GM12878 (cell line): Measurements from ENCODE around the gene BICD1. TPM values are rescaled to one million over a fixed set of nuclear protein-coding genes. Genes with fewer than 3 reads are reported as not detected.

ENCODE experiments used
- ATAC-seq: fragments of 200-7000 bp; cut with Tn5 transposase; 3 replicates; pipeline ENCODE4 v1.9.1; 2020; ENCODE audit warnings: mild to moderate bottlenecking, moderate library complexity
- BruUV-seq: library from RNA; stranded (reverse); fragments of 400-500 nt; replicated peaks from 2 replicates; lab custom pipeline; 2021; lab: Mats Ljungman, UMichigan
- CTCF ChIA-PET: fragments of 300-600 bp; sonication (Branson Sonifier 250); formaldehyde crosslinking; extraction: SDS; loops from one replicate; lab custom pipeline; 2021; ENCODE audit warnings: inconsistent platforms; lab: Yijun Ruan, JAX
- POLR2A ChIA-PET: fragments of 350-600 bp; formaldehyde crosslinking; extraction: SDS; loops from one replicate; lab custom pipeline; 2021; ENCODE audit warnings: inconsistent platforms; lab: Charles Lee
- RAD21 ChIA-PET: fragments of 300-600 bp; sonication (Branson Sonifier 250); formaldehyde crosslinking; loops from one replicate; lab custom pipeline; 2023; ENCODE audit warnings: antibody characterized with exemption; ENCODE audit not compliant: unreplicated experiment; lab: Charles Lee
- SMC1A ChIA-PET: fragments of 300-600 bp; sonication (Branson Sonifier 250); formaldehyde crosslinking; loops from one replicate; lab custom pipeline; 2023; ENCODE audit not compliant: unreplicated experiment, uncharacterized antibody; lab: Charles Lee
- DNase-seq: peaks from one replicate; pipeline ENCODE4 v3.0.0-alpha.2; 2011; ENCODE audit warnings: low read depth, low spot score
- FAIRE-seq: peaks from 3 replicates; lab custom pipeline; 2011; peaks lifted over from hg19 to GRCh38; lab: Jason Lieb, UNC
- H2AFZ ChIP-seq: 2 replicates; pipeline ENCODE4 v1.6.0; 2011; ENCODE audit warnings: low read depth, low read length, control low read depth; ENCODE audit not compliant: control insufficient read depth
- H3K27ac ChIP-seq: 2 replicates; pipeline ENCODE4 v1.5.1; 2011; ENCODE audit warnings: control low read depth; ENCODE audit not compliant: control insufficient read depth, insufficient read depth
- H3K27me3 ChIP-seq, 2 experiments: replicated peaks in 1 of 2; 2 replicates each; pipeline versions ENCODE4 v1.6.0 to v1.6.1; 2011; ENCODE audit warnings: low read length in 1 of 2; ENCODE audit not compliant: control insufficient read depth in 2 of 2, insufficient read depth in 2 of 2
- H3K36me3 ChIP-seq, 2 experiments: 2 replicates each; pipeline ENCODE4 v1.5.1; 2011; ENCODE audit warnings: low read length in 1 of 2; ENCODE audit not compliant: control insufficient read depth in 2 of 2, insufficient read depth in 2 of 2
- H3K4me1 ChIP-seq: 2 replicates; pipeline ENCODE4 v1.6.1; 2011; ENCODE audit warnings: mild to moderate bottlenecking, low read length, moderate library complexity, mixed read lengths; ENCODE audit not compliant: control insufficient read depth, insufficient read depth
- H3K4me2 ChIP-seq: 2 replicates; pipeline ENCODE4 v1.6.0; 2011; ENCODE audit warnings: control low read depth; ENCODE audit not compliant: control insufficient read depth, insufficient read depth
- H3K4me3 ChIP-seq: fragments of 200-600 bp; sonication (generic); 2 replicates; pipeline ENCODE4 v1.5.1; 2016
- H3K79me2 ChIP-seq: 2 replicates; pipeline ENCODE4 v1.6.0; 2011; ENCODE audit warnings: low read length; ENCODE audit not compliant: control insufficient read depth, insufficient read depth
- H3K9ac ChIP-seq: 2 replicates; pipeline ENCODE4 v1.8.0; 2011; ENCODE audit warnings: low read length, control low read depth, mixed read lengths; ENCODE audit not compliant: control insufficient read depth, insufficient read depth
- H3K9me3 ChIP-seq: replicated peaks from 3 replicates; pipeline ENCODE4 v1.5.1; 2011; ENCODE audit warnings: mild to moderate bottlenecking, low read length; ENCODE audit not compliant: control insufficient read depth, insufficient read depth
- H4K20me1 ChIP-seq: 2 replicates; pipeline ENCODE4 v1.6.0; 2011; ENCODE audit not compliant: control insufficient read depth, insufficient read depth
- ATF7 ChIP-seq: fragments of 450-650 bp; IDR thresholded peaks from 2 replicates; pipeline ENCODE4 v1.6.1; 2016; ENCODE audit warnings: low read depth, mild to moderate bottlenecking
- ESRRA ChIP-seq: IDR thresholded peaks from 2 replicates; pipeline ENCODE4 v1.6.1; 2012; ENCODE audit warnings: mild to moderate bottlenecking, low read length, improper control_type of control experiment
- FOS ChIP-seq: IDR thresholded peaks from 3 replicates; pipeline ENCODE4 v1.6.1; 2011; ENCODE audit warnings: borderline replicate concordance; ENCODE audit not compliant: insufficient read length; ENCODE audit errors: extremely low read depth
- MYC ChIP-seq: IDR thresholded peaks from 2 replicates; pipeline ENCODE4 v1.6.1; 2011; ENCODE audit warnings: mild to moderate bottlenecking, low read length, moderate library complexity, inconsistent platforms; ENCODE audit not compliant: insufficient read depth, insufficient replicate concordance, insufficient read length, severe bottlenecking
- RUNX3 ChIP-seq: IDR thresholded peaks from 2 replicates; pipeline ENCODE4 v1.6.1; 2012; ENCODE audit warnings: low read length, inconsistent platforms
- SMARCA5 ChIP-seq: fragments of 450-650 bp; IDR thresholded peaks from 2 replicates; pipeline ENCODE4 v1.6.1; 2017; ENCODE audit warnings: mild to moderate bottlenecking
- SRF ChIP-seq, 2 experiments: IDR thresholded peaks; 2 replicates each; pipeline ENCODE4 v1.6.1; 2011; ENCODE audit warnings: low read depth in 2 of 2, low read length in 2 of 2, mild to moderate bottlenecking in 1 of 2, moderate library complexity in 1 of 2
- SUZ12 ChIP-seq: fragments of 200-600 bp; sonication (generic); IDR thresholded peaks from one replicate; pipeline ENCODE4 v1.6.1; 2018; ENCODE audit warnings: antibody characterized with exemption, mild to moderate bottlenecking; ENCODE audit not compliant: unreplicated experiment
- TCF12 ChIP-seq: IDR thresholded peaks from 2 replicates; pipeline ENCODE4 v1.6.1; 2011; ENCODE audit warnings: low read depth, mild to moderate bottlenecking, low read length
- ZNF207 ChIP-seq: fragments of 450-650 bp; IDR thresholded peaks from 2 replicates; pipeline ENCODE4 v1.6.1; 2014; ENCODE audit warnings: antibody characterized with exemption, mild to moderate bottlenecking, borderline replicate concordance
- whole genome bisulfite sequencing: methylation state at CpG from one replicate; pipeline ENCODE4 v1.1.6; 2016; ENCODE audit warnings: low lambda C conversion rate; ENCODE audit not compliant: insufficient replicate concordance, insufficient coverage; ENCODE audit errors: missing lambda C conversion rate; 5-methylcytosine and 5-hydroxymethylcytosine counted together
- in situ Hi-C: fragments of 300-500 bp; cut with MboI; formaldehyde crosslinking; loops from 9 replicates; pipeline ENCODE4 v1.14.3; 2018; ENCODE audit warnings: mixed read lengths
- intact Hi-C: fragments of 100-400 bp; cut with micrococcal nuclease; formaldehyde crosslinking; loops from one replicate; pipeline ENCODE4 v1.14.2; 2022; ENCODE audit not compliant: unreplicated experiment
- polyA plus RNA-seq, 11 experiments: library from polyadenylated mRNA; depleted of rRNA in 4 of 11; unstranded in 6 of 11; stranded (reverse) in 5 of 11; fragments of >200 nt; fragmentation: Nextera tagmentation in 4 of 11; fragmentation: Illumina TruSeq in 1 of 11; extraction: Ambion mirVana in 4 of 11; extraction: Trizol in 1 of 11; gene quantifications; 1 replicate in 1 of 11; 2 replicates in 10 of 11; pipeline versions ENCODE4 v1.2.1 to v1.2.3, GENCODE V29; 2011 to 2016; ENCODE audit warnings: inconsistent platforms in 2 of 11, missing spikeins in 2 of 11, low read depth in 1 of 11
- total RNA-seq, 4 experiments: library from RNA; depleted of rRNA in 3 of 4; stranded (reverse); fragments of >200 nt in 3 of 4; fragmentation: Illumina TruSeq in 1 of 4; extraction: Trizol in 1 of 4; gene quantifications; 2 replicates each; pipeline versions ENCODE4 v1.2.1 to v1.2.3, GENCODE V29; 2013 to 2021
- TF ChIP-seq, protein P1 (sequence below): fragments of 450-650 bp; IDR thresholded peaks from 2 replicates; pipeline ENCODE4 v1.6.1; 2017; ENCODE audit warnings: mild to moderate bottlenecking, moderate library complexity
- TF ChIP-seq, protein P2 (sequence below): IDR thresholded peaks from 2 replicates; pipeline ENCODE4 v1.6.1; 2011; ENCODE audit warnings: borderline replicate concordance, low read depth, mild to moderate bottlenecking, moderate library complexity, mixed read lengths, low read length; ENCODE audit not compliant: insufficient read depth; ENCODE audit errors: extremely low read length
- TF ChIP-seq, protein P3 (sequence below): fragments of 450-650 bp; IDR thresholded peaks from 2 replicates; pipeline ENCODE4 v1.6.1; 2014; ENCODE audit warnings: mild to moderate bottlenecking

Gene BICD1
- total and polyA plus RNA-seq, 10 of the 15 experiments (the other 5 are each of a cell fraction or from before 2014, with no cell fraction given), result 4.7 to 32.5 (median 14.4) TPM

- TF ChIP-seq, protein P1, sequence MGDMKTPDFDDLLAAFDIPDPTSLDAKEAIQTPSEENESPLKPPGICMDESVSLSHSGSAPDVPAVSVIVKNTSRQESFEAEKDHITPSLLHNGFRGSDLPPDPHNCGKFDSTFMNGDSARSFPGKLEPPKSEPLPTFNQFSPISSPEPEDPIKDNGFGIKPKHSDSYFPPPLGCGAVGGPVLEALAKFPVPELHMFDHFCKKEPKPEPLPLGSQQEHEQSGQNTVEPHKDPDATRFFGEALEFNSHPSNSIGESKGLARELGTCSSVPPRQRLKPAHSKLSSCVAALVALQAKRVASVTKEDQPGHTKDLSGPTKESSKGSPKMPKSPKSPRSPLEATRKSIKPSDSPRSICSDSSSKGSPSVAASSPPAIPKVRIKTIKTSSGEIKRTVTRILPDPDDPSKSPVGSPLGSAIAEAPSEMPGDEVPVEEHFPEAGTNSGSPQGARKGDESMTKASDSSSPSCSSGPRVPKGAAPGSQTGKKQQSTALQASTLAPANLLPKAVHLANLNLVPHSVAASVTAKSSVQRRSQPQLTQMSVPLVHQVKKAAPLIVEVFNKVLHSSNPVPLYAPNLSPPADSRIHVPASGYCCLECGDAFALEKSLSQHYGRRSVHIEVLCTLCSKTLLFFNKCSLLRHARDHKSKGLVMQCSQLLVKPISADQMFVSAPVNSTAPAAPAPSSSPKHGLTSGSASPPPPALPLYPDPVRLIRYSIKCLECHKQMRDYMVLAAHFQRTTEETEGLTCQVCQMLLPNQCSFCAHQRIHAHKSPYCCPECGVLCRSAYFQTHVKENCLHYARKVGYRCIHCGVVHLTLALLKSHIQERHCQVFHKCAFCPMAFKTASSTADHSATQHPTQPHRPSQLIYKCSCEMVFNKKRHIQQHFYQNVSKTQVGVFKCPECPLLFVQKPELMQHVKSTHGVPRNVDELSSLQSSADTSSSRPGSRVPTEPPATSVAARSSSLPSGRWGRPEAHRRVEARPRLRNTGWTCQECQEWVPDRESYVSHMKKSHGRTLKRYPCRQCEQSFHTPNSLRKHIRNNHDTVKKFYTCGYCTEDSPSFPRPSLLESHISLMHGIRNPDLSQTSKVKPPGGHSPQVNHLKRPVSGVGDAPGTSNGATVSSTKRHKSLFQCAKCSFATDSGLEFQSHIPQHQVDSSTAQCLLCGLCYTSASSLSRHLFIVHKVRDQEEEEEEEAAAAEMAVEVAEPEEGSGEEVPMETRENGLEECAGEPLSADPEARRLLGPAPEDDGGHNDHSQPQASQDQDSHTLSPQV, result no peak
- TF ChIP-seq MYC (no peak), SRF (IDR thresholded peaks at IDR 0.05; ENCODE audit: low read depth in 2 of 2, low read length in 2 of 2) (no peak)
These were observed 108.1 kb downstream of the BICD1 start (continued) for GRCh38 chr12:32214723-32215122.

- Histone ChIP-seq H3K9me3 (no peaks in the 10 kb centered on the region; the same call in 1 of the 3 replicates), H3K79me2 (no peaks in the 10 kb centered on the region), H4K20me1 (no peaks in the 10 kb centered on the region), H3K4me2 (no peak overlapping the region), H3K27ac (no peak overlapping the region), H3K27me3 (no peaks in the 10 kb centered on the region), H2AFZ (no peak overlapping the region), H3K9ac (no peak overlapping the region), H3K4me3 (no peak overlapping the region), H3K36me3 (peaks cover 0 to 4% of the 10 kb centered on the region in 2 experiments; a peak in 1 of 4 replicates), H3K4me1 (no peaks in the 10 kb centered on the region)
- ATAC-seq (no peak), FAIRE-seq (no peak), DNase-seq (no peak)
- no TSS peak for BruUV-seq
- ChIA-PET RAD21 (no interaction called here), SMC1A (interaction anchor here (1.1 to 2.0 kb wide), 4 partner anchors 14 to 180 kb away, joined by 3 to 6 read pairs (median 4); no protein-coding TSS in a partner anchor), POLR2A (no interaction called here), CTCF (interaction anchor here (1.8 kb wide), 1 partner anchor 10 kb away, joined by 6 read pairs; no protein-coding TSS in a partner anchor)
- 78% methylated on average over 10 of the region's 10 CpGs for WGBS
- intact Hi-C loops (no loop called here), in situ Hi-C loops (no loop called here)
- TF ChIP-seq, protein P2, sequence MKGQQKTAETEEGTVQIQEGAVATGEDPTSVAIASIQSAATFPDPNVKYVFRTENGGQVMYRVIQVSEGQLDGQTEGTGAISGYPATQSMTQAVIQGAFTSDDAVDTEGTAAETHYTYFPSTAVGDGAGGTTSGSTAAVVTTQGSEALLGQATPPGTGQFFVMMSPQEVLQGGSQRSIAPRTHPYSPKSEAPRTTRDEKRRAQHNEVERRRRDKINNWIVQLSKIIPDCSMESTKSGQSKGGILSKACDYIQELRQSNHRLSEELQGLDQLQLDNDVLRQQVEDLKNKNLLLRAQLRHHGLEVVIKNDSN, result no peak
- TF ChIP-seq SUZ12, result no peak
- no peak for TF ChIP-seq FOS
- TF ChIP-seq SMARCA5, result no peak
- TF ChIP-seq, protein P3, sequence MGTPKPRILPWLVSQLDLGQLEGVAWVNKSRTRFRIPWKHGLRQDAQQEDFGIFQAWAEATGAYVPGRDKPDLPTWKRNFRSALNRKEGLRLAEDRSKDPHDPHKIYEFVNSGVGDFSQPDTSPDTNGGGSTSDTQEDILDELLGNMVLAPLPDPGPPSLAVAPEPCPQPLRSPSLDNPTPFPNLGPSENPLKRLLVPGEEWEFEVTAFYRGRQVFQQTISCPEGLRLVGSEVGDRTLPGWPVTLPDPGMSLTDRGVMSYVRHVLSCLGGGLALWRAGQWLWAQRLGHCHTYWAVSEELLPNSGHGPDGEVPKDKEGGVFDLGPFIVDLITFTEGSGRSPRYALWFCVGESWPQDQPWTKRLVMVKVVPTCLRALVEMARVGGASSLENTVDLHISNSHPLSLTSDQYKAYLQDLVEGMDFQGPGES, result no peak
- no peak for TF ChIP-seq ESRRA
- no peak for TF ChIP-seq TCF12
- TF ChIP-seq RUNX3, result no peak
- no peak for TF ChIP-seq ATF7
- TF ChIP-seq ZNF207, result no peak
These were observed 111.0 kb downstream of the BICD1 start for GRCh38 chr12:32217354-32218310.
